ENCODE measurements around the gene SERPINE3.

SERPINE3 gene

DNA sequence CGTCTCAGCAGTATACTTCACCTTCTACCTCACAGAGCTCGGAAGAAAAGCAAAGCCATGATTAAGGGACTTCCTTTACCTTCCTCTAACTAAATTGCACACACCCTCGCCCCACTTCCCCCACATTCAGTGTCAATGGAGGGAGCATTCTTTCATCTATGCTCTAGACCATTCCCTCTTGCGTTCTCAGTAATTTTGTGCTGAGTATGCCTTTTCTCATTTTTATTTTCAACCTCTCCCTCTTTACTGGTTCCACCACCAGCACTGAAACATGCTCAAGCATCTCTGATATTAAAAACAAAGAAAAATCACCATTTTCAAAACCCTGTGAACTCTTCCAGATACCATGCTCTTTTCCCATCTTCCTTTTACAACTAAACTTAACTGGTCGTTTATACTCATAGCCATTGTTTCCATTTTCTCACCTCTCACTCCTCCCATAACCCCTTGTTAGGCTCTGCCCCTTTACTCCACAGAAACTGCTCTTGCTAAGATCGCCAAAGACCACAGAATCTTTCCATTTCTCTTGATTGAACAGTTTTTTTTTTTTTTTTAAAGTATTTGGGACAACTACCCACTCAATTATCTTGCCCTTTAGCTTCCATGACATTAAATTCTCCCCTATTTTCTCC is 32.4 kb downstream of the SERPINE3 start:
- Histone ChIP-seq H3K14ac (ENCODE audit: low read length) (no peak overlapping the region), H3K27me3 (ENCODE audit: control insufficient read depth in 3 of 3, insufficient read depth in 3 of 3, low read depth in 1 of 3, low read length in 3 of 3) (no peaks in the 10 kb centered on the region), H2AK5ac (ENCODE audit: low read depth, low read length) (no peak overlapping the region), H2AFZ (ENCODE audit: low read length) (no peak overlapping the region), H2BK15ac (ENCODE audit: low read length) (no peak overlapping the region), H2BK12ac (ENCODE audit: low read length) (no peak overlapping the region), H2BK5ac (ENCODE audit: low read length) (no peak overlapping the region), H2BK120ac (ENCODE audit: low read depth, low read length) (no peak overlapping the region), H4K91ac (ENCODE audit: low read depth, low read length, poor library complexity) (no peak overlapping the region), H3K79me1 (ENCODE audit: low read depth, low read length) (no peaks in the 10 kb centered on the region), H4K8ac (ENCODE audit: low read depth, low read length) (no peak overlapping the region), H3K4me3 (ENCODE audit: low read length in 2 of 2) (no peak overlapping the region), H3K4ac (ENCODE audit: low read length) (no peak overlapping the region), H3K9ac (ENCODE audit: low read depth, low read length, poor library complexity) (no peak overlapping the region), H3K23ac (ENCODE audit: low read depth, low read length, poor library complexity) (no peak overlapping the region), H3K4me2 (ENCODE audit: insufficient read depth, low read length, poor library complexity, severe bottlenecking) (no peak overlapping the region), H3K4me1 (ENCODE audit: control insufficient read depth in 2 of 2, insufficient read depth in 1 of 2, low read depth in 1 of 2, low read length in 2 of 2) (peaks cover 0 to 5% of the 10 kb centered on the region in 2 donors), H3K9me3 (replicated peaks in 1 of 2; ENCODE audit: control insufficient read depth in 2 of 2, insufficient read depth in 1 of 2, low read depth in 1 of 2, low read length in 2 of 2) (no peaks in the 10 kb centered on the region), H3K18ac (ENCODE audit: low read length) (no peak overlapping the region), H3K36me3 (replicated peaks in 1 of 2; ENCODE audit: control insufficient read depth in 2 of 2, insufficient read depth in 2 of 2, low read length in 2 of 2) (peaks cover 12 to 99% of the 10 kb centered on the region in 2 donors), H3K27ac (replicated peaks; ENCODE audit: low read length) (no peak overlapping the region)
- WGBS, 2 donors (ENCODE audit: extremely low coverage in 2 of 2, insufficient read length in 2 of 2, insufficient replicate concordance in 1 of 2): no CpG with 5 or more reads among the region's 6 CpGs
- no peak for DNase-seq (ENCODE audit: low spot score)

DNA sequence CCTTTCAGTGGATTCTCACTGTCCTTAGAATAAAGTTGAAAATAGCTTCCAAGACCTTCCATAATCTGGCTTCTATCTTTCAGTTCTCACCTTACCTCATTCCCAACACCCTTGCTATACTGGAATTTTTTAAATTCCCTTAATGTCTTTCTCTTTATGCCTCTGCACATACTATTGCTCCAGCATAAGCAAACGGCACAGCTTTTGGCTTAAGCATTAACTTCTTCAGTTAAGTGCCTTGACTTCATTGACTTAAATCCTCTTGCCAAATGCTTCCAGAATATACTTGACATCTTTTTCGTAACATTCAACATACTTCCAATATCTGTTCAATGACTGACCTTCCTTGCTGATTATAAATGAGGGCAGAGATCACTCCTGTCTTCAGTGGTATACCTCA is 34.0 kb downstream of the SERPINE3 start:
- Histone ChIP-seq H3K36me3 (replicated peaks in 1 of 2; ENCODE audit: control insufficient read depth in 2 of 2, insufficient read depth in 2 of 2, low read length in 2 of 2) (peaks cover 12 to 99% of the 10 kb centered on the region in 2 donors), H3K27me3 (ENCODE audit: control insufficient read depth in 3 of 3, insufficient read depth in 3 of 3, low read depth in 1 of 3, low read length in 3 of 3) (no peaks in the 10 kb centered on the region), H3K79me1 (ENCODE audit: low read depth, low read length) (no peaks in the 10 kb centered on the region), H2BK120ac (ENCODE audit: low read depth, low read length) (no peak overlapping the region), H4K91ac (ENCODE audit: low read depth, low read length, poor library complexity) (no peak overlapping the region), H3K9ac (ENCODE audit: low read depth, low read length, poor library complexity) (no peak overlapping the region), H3K14ac (ENCODE audit: low read length) (no peak overlapping the region), H3K4me1 (ENCODE audit: control insufficient read depth in 2 of 2, insufficient read depth in 1 of 2, low read depth in 1 of 2, low read length in 2 of 2) (peaks cover 0 to 5% of the 10 kb centered on the region in 2 donors), H3K4me3 (ENCODE audit: low read length in 2 of 2) (no peak overlapping the region), H3K27ac (replicated peaks; ENCODE audit: low read length) (no peak overlapping the region), H2AFZ (ENCODE audit: low read length) (no peak overlapping the region), H2BK5ac (ENCODE audit: low read length) (no peak overlapping the region), H2AK5ac (ENCODE audit: low read depth, low read length) (no peak overlapping the region), H2BK15ac (ENCODE audit: low read length) (no peak overlapping the region), H3K4me2 (ENCODE audit: insufficient read depth, low read length, poor library complexity, severe bottlenecking) (no peak overlapping the region), H3K18ac (ENCODE audit: low read length) (no peak overlapping the region), H3K4ac (ENCODE audit: low read length) (no peak overlapping the region), H4K8ac (ENCODE audit: low read depth, low read length) (no peak overlapping the region), H3K9me3 (replicated peaks in 1 of 2; ENCODE audit: control insufficient read depth in 2 of 2, insufficient read depth in 1 of 2, low read depth in 1 of 2, low read length in 2 of 2) (no peaks in the 10 kb centered on the region), H3K23ac (ENCODE audit: low read depth, low read length, poor library complexity) (no peak overlapping the region), H2BK12ac (ENCODE audit: low read length) (no peak overlapping the region)
- no CpG with 5 or more reads among the region's 2 CpGs for WGBS, 2 donors (ENCODE audit: extremely low coverage in 2 of 2, insufficient read length in 2 of 2, insufficient replicate concordance in 1 of 2)
- DNase-seq (ENCODE audit: low spot score): no peak

- Histone ChIP-seq H3K18ac (ENCODE audit: low read length) (no peak overlapping the region), H2BK12ac (ENCODE audit: low read length) (no peak overlapping the region), H3K4me2 (ENCODE audit: insufficient read depth, low read length, poor library complexity, severe bottlenecking) (no peak overlapping the region), H2AFZ (ENCODE audit: low read length) (no peak overlapping the region), H3K9ac (ENCODE audit: low read depth, low read length, poor library complexity) (no peak overlapping the region), H2BK120ac (ENCODE audit: low read depth, low read length) (no peak overlapping the region), H2AK5ac (ENCODE audit: low read depth, low read length) (no peak overlapping the region), H4K8ac (ENCODE audit: low read depth, low read length) (no peak overlapping the region), H3K4ac (ENCODE audit: low read length) (no peak overlapping the region), H3K4me1 (ENCODE audit: control insufficient read depth in 2 of 2, insufficient read depth in 1 of 2, low read depth in 1 of 2, low read length in 2 of 2) (no peaks in the 10 kb centered on the region), H2BK15ac (ENCODE audit: low read length) (no peak overlapping the region), H3K36me3 (replicated peaks in 1 of 2; ENCODE audit: control insufficient read depth in 2 of 2, insufficient read depth in 2 of 2, low read length in 2 of 2) (peaks cover 2 to 78% of the 10 kb centered on the region in 2 donors), H3K9me3 (replicated peaks in 1 of 2; ENCODE audit: control insufficient read depth in 2 of 2, insufficient read depth in 1 of 2, low read depth in 1 of 2, low read length in 2 of 2) (no peaks in the 10 kb centered on the region), H3K27ac (replicated peaks; ENCODE audit: low read length) (no peak overlapping the region), H3K79me1 (ENCODE audit: low read depth, low read length) (no peaks in the 10 kb centered on the region), H2BK5ac (ENCODE audit: low read length) (no peak overlapping the region), H3K14ac (ENCODE audit: low read length) (no peak overlapping the region), H3K23ac (ENCODE audit: low read depth, low read length, poor library complexity) (no peak overlapping the region), H4K91ac (ENCODE audit: low read depth, low read length, poor library complexity) (no peak overlapping the region), H3K4me3 (ENCODE audit: low read length in 2 of 2) (no peak overlapping the region), H3K27me3 (ENCODE audit: control insufficient read depth in 3 of 3, insufficient read depth in 3 of 3, low read depth in 1 of 3, low read length in 3 of 3) (no peaks in the 10 kb centered on the region)
- DNase-seq (ENCODE audit: low spot score): no peak
- no CpG with 5 or more reads among the region's 4 CpGs for WGBS, 2 donors (ENCODE audit: extremely low coverage in 2 of 2, insufficient read length in 2 of 2, insufficient replicate concordance in 1 of 2)
Measured at GRCh38 chr13:51380269-51380668, 40.8 kb downstream of the SERPINE3 start.

DNA sequence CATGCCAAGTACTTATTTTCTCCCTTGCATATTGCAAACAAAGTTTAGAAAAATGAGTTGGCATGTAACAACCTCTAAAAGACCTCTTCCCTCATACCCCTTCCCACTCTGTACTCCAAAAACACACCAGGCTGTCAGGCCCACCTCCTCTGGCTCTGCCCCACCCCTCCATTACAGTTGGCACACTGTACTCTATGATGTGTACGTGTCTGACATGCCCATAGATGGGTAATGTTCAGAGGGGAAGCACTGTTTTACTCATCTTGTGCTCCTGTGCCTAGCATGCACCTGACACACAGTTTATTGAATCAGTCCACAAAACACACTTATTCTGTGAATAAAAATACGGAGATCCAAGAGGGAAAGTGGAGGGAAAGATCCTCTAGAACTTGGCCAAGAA is 45.6 kb downstream of the SERPINE3 start:
- Histone ChIP-seq H3K4me1 (ENCODE audit: control insufficient read depth in 2 of 2, insufficient read depth in 1 of 2, low read depth in 1 of 2, low read length in 2 of 2) (no peaks in the 10 kb centered on the region), H2BK12ac (ENCODE audit: low read length) (no peak overlapping the region), H3K4ac (ENCODE audit: low read length) (no peak overlapping the region), H4K91ac (ENCODE audit: low read depth, low read length, poor library complexity) (no peak overlapping the region), H2BK15ac (ENCODE audit: low read length) (no peak overlapping the region), H2AFZ (ENCODE audit: low read length) (no peak overlapping the region), H3K23ac (ENCODE audit: low read depth, low read length, poor library complexity) (no peak overlapping the region), H4K8ac (ENCODE audit: low read depth, low read length) (no peak overlapping the region), H3K79me1 (ENCODE audit: low read depth, low read length) (no peaks in the 10 kb centered on the region), H2AK5ac (ENCODE audit: low read depth, low read length) (no peak overlapping the region), H3K27me3 (ENCODE audit: control insufficient read depth in 3 of 3, insufficient read depth in 3 of 3, low read depth in 1 of 3, low read length in 3 of 3) (no peaks in the 10 kb centered on the region), H3K14ac (ENCODE audit: low read length) (no peak overlapping the region), H3K36me3 (replicated peaks in 1 of 2; ENCODE audit: control insufficient read depth in 2 of 2, insufficient read depth in 2 of 2, low read length in 2 of 2) (peaks cover 0 to 32% of the 10 kb centered on the region in 2 donors), H2BK120ac (ENCODE audit: low read depth, low read length) (no peak overlapping the region), H3K18ac (ENCODE audit: low read length) (no peak overlapping the region), H2BK5ac (ENCODE audit: low read length) (no peak overlapping the region), H3K27ac (replicated peaks; ENCODE audit: low read length) (no peak overlapping the region), H3K9me3 (replicated peaks in 1 of 2; ENCODE audit: control insufficient read depth in 2 of 2, insufficient read depth in 1 of 2, low read depth in 1 of 2, low read length in 2 of 2) (no peaks in the 10 kb centered on the region), H3K9ac (ENCODE audit: low read depth, low read length, poor library complexity) (no peak overlapping the region), H3K4me3 (ENCODE audit: low read length in 2 of 2) (no peak overlapping the region), H3K4me2 (ENCODE audit: insufficient read depth, low read length, poor library complexity, severe bottlenecking) (no peak overlapping the region)
- no peak for DNase-seq (ENCODE audit: low spot score)
- no CpG with 5 or more reads among the region's 2 CpGs for WGBS, 2 donors (ENCODE audit: extremely low coverage in 2 of 2, insufficient read length in 2 of 2, insufficient replicate concordance in 1 of 2)
